Neuronal stem cell (in vitro differentiated cells): ENCODE results near the gene MARS1.

Source experiments
- DNase-seq: peaks from one replicate; pipeline ENCODE4 v3.0.0-alpha.2; 2013; ENCODE audit warnings: low spot score
- H2AFZ ChIP-seq: one replicate; pipeline ENCODE4 v1.6.1; 2013; ENCODE audit warnings: mild to moderate bottlenecking, low read length, inconsistent platforms
- H2AK5ac ChIP-seq: 2 replicates; pipeline ENCODE4 v1.6.1; 2013; ENCODE audit warnings: low read depth, mild to moderate bottlenecking, inconsistent platforms, low read length, moderate library complexity, mixed read lengths
- H2BK120ac ChIP-seq: 2 replicates; pipeline ENCODE4 v1.6.1; 2013; ENCODE audit warnings: low read depth, mild to moderate bottlenecking, inconsistent platforms, low read length, moderate library complexity, mixed read lengths
- H2BK12ac ChIP-seq: one replicate; pipeline ENCODE4 v1.6.1; 2013; ENCODE audit warnings: low read length, inconsistent platforms
- H2BK15ac ChIP-seq: 2 replicates; pipeline ENCODE4 v1.6.1; 2013; ENCODE audit warnings: mild to moderate bottlenecking, low read length, inconsistent platforms, mixed read lengths
- H2BK5ac ChIP-seq: one replicate; pipeline ENCODE4 v1.6.1; 2013; ENCODE audit warnings: inconsistent platforms, mild to moderate bottlenecking, low read length, moderate library complexity
- H3K14ac ChIP-seq: one replicate; pipeline ENCODE4 v1.6.1; 2013; ENCODE audit warnings: low read length, inconsistent platforms
- H3K18ac ChIP-seq: 2 replicates; pipeline ENCODE4 v1.6.1; 2013; ENCODE audit warnings: low read length, inconsistent platforms
- H3K23ac ChIP-seq: 2 replicates; pipeline ENCODE4 v1.6.1; 2013; ENCODE audit warnings: low read depth, mild to moderate bottlenecking, mixed read lengths, low read length, inconsistent platforms; ENCODE audit not compliant: poor library complexity
- H3K27ac ChIP-seq: replicated peaks from 3 replicates; pipeline ENCODE4 v1.5.1; 2013; ENCODE audit warnings: low read length, inconsistent platforms
- H3K27me3 ChIP-seq, 3 experiments: 2 replicates each; pipeline ENCODE4 v1.6.1; 2013; ENCODE audit warnings: low read length in 3 of 3, mild to moderate bottlenecking in 2 of 3, inconsistent platforms in 1 of 3, low read depth in 1 of 3, mixed read lengths in 1 of 3, moderate library complexity in 1 of 3; ENCODE audit not compliant: control insufficient read depth in 3 of 3, insufficient read depth in 3 of 3
- H3K36me3 ChIP-seq, 2 donors: replicated peaks in 1 of 2; 2 replicates each; pipeline ENCODE4 v1.6.1; 2013; ENCODE audit warnings: low read length in 2 of 2; ENCODE audit not compliant: control insufficient read depth in 2 of 2, insufficient read depth in 2 of 2
- H3K4ac ChIP-seq: 2 replicates; pipeline ENCODE4 v1.6.1; 2013; ENCODE audit warnings: inconsistent platforms, mild to moderate bottlenecking, low read length, moderate library complexity
- H3K4me1 ChIP-seq, 2 donors: 1 replicate in 1 of 2; 2 replicates in 1 of 2; pipeline ENCODE4 v1.6.1; 2013; ENCODE audit warnings: low read length in 2 of 2, low read depth in 1 of 2; ENCODE audit not compliant: control insufficient read depth in 2 of 2, insufficient read depth in 1 of 2
- H3K4me2 ChIP-seq: one replicate; pipeline ENCODE4 v1.6.1; 2013; ENCODE audit warnings: mild to moderate bottlenecking, low read length, inconsistent platforms; ENCODE audit not compliant: insufficient read depth, poor library complexity, severe bottlenecking
- H3K4me3 ChIP-seq, 2 donors: 2 replicates each; pipeline ENCODE4 v1.5.1; 2013; ENCODE audit warnings: low read length in 2 of 2, mild to moderate bottlenecking in 2 of 2, inconsistent platforms in 1 of 2, moderate library complexity in 1 of 2
- H3K79me1 ChIP-seq: one replicate; pipeline ENCODE4 v1.6.1; 2013; ENCODE audit warnings: low read depth, mild to moderate bottlenecking, inconsistent platforms, low read length, moderate library complexity
- H3K9ac ChIP-seq: one replicate; pipeline ENCODE4 v1.6.1; 2013; ENCODE audit warnings: mild to moderate bottlenecking, low read depth, low read length, inconsistent platforms; ENCODE audit not compliant: poor library complexity
- H3K9me3 ChIP-seq, 2 donors: replicated peaks in 1 of 2; 2 replicates each; pipeline versions ENCODE3 to v1.6.1; 2013; ENCODE audit warnings: low read length in 2 of 2, mild to moderate bottlenecking in 2 of 2, inconsistent platforms in 1 of 2, low read depth in 1 of 2, mixed read lengths in 1 of 2, moderate library complexity in 1 of 2; ENCODE audit not compliant: control insufficient read depth in 2 of 2, insufficient read depth in 1 of 2
- H4K8ac ChIP-seq: one replicate; pipeline ENCODE4 v1.6.1; 2013; ENCODE audit warnings: low read depth, mild to moderate bottlenecking, inconsistent platforms, low read length, moderate library complexity
- H4K91ac ChIP-seq: one replicate; pipeline ENCODE4 v1.6.1; 2013; ENCODE audit warnings: low read length, low read depth, mild to moderate bottlenecking, inconsistent platforms; ENCODE audit not compliant: poor library complexity
- WGBS, 2 donors: extraction: QIAGEN DNeasy Blood & Tissue Kit; methylation state at CpG; one replicate each; pipeline ENCODE4 v1.1.7; 2013; ENCODE audit warnings: missing lambda C conversion rate in 2 of 2, mixed read lengths in 1 of 2; ENCODE audit not compliant: insufficient read length in 2 of 2, insufficient replicate concordance in 1 of 2; ENCODE audit errors: extremely low coverage in 2 of 2; 5-methylcytosine and 5-hydroxymethylcytosine counted together

MARS1 gene

DNA sequence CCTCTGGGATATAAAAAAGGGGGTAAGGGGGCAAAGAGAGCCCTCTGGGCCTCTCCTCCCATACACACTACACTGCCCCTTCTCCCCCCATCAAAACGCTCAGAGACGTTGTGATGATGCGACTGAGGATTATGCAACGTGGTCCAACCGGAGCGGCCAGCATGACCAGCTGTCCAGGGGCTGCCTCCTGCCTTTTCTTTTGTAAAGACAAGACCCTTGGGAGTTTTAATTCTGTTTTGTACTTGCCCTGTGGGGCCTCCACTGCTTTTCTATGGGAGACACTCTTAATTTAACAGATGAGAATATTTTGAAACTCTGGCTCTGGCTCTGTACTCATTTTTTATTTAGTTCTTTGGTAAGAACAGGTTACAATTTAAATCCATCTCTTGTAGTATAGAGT lies 42.0 kb downstream of the MARS1 start:
- Histone ChIP-seq H2BK12ac (no peak overlapping the region), H2AK5ac (no peak overlapping the region), H3K4ac (no peak overlapping the region), H2AFZ (no peak overlapping the region), H2BK15ac (no peak overlapping the region), H3K9ac (no peak overlapping the region), H2BK5ac (no peak overlapping the region), H3K23ac (no peak overlapping the region), H3K9me3 (no peaks in the 10 kb centered on the region), H4K8ac (no peak overlapping the region), H2BK120ac (no peak overlapping the region), H3K4me3 (no peak overlapping the region), H3K18ac (no peak overlapping the region), H3K36me3 (peaks cover 54 to 95% of the 10 kb centered on the region in 2 donors), H3K79me1 (no peaks in the 10 kb centered on the region), H3K27ac (no peak overlapping the region), H3K14ac (no peak overlapping the region), H3K4me1 (peaks cover 0 to 5% of the 10 kb centered on the region in 2 donors), H3K4me2 (no peak overlapping the region), H4K91ac (no peak overlapping the region), H3K27me3 (no peaks in the 10 kb centered on the region)
- no peak for DNase-seq
- no CpG with 5 or more reads among the region's 6 CpGs for WGBS, 2 donors

DNA sequence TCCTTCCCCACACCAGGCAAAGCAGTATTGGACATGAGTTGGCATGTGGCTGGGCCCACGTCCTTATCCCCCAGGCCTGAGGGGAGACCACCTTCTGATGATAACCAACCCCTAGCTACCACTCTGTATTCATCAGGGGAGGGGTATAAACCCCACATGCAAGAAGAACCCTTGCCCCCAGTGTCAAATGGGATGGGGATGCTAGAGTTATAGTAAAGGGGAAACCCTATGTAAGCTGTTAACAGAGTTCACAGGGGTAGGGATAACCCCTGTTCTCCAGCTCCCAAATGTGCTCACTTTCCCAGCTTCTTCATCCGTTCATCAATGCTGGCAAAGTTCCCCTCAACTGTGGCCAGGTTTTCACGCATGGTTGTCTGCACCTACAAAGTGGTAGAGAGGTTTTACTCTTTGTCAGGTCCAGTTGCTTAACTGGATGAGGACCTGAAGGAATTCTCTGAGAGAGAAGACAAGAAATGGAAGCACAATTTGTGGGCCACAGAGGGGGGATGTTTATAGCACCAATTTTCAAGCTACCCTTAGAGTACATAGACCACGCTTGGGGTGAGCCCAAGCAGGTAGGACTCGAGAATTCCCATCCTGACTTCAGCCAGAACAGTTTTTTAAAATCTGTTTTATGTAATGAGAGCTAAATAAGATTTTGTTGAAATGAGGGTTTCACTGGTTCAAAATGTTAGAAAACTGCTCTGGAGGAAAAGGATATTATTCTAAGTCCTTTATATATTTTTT lies 42.7 kb downstream of the MARS1 start:
- Histone ChIP-seq H3K36me3 (peaks cover 60 to 96% of the 10 kb centered on the region in 2 donors), H4K91ac (peak overlapping the region; percentile 61), H3K4me2 (no peak overlapping the region), H3K4me3 (no peak overlapping the region), H3K23ac (no peak overlapping the region), H3K27ac (no peak overlapping the region), H3K9ac (no peak overlapping the region), H2BK15ac (no peak overlapping the region), H3K9me3 (no peaks in the 10 kb centered on the region), H2BK5ac (no peak overlapping the region), H3K14ac (no peak overlapping the region), H3K27me3 (no peaks in the 10 kb centered on the region), H2AFZ (no peak overlapping the region), H2AK5ac (no peak overlapping the region), H3K79me1 (no peaks in the 10 kb centered on the region), H3K4ac (no peak overlapping the region), H4K8ac (no peak overlapping the region), H3K4me1 (no peaks in the 10 kb centered on the region), H3K18ac (no peak overlapping the region), H2BK12ac (no peak overlapping the region), H2BK120ac (no peak overlapping the region)
- no peak for DNase-seq
- no CpG with 5 or more reads among the region's 5 CpGs for WGBS, 2 donors

DNA sequence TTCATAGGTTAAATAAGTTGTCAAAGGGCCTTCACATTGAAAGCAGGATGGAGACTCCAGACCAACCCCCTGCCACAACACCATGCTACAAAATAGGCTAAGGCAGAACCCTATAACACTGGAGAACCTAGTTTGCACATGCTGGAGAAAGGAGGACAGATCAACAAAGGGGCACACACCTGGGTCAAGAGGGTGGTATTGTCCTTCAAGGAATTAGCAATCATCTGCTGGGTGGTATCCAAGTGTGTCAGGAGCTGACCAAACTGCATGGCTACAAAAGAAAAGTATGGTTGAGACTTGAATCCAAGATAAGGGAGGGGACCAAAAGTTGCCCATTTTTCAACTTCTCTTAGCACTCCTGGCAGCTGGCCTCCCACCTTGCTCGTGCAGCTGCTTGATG lies 44.0 kb downstream of the MARS1 start:
- Histone ChIP-seq H3K18ac (no peak overlapping the region), H2BK12ac (no peak overlapping the region), H3K9ac (no peak overlapping the region), H3K9me3 (no peaks in the 10 kb centered on the region), H4K91ac (no peak overlapping the region), H3K14ac (no peak overlapping the region), H2AFZ (no peak overlapping the region), H3K36me3 (peaks cover 55 to 97% of the 10 kb centered on the region in 2 donors), H2BK120ac (no peak overlapping the region), H4K8ac (no peak overlapping the region), H3K4me2 (no peak overlapping the region), H3K4me1 (no peaks in the 10 kb centered on the region), H3K27me3 (no peaks in the 10 kb centered on the region), H3K4ac (no peak overlapping the region), H2BK5ac (no peak overlapping the region), H3K23ac (no peak overlapping the region), H3K79me1 (no peaks in the 10 kb centered on the region), H3K4me3 (no peak overlapping the region), H2AK5ac (no peak overlapping the region), H3K27ac (no peak overlapping the region), H2BK15ac (no peak overlapping the region)
- WGBS, 2 donors = no CpG with 5 or more reads among the region's 1 CpG
- no peak for DNase-seq

DNA sequence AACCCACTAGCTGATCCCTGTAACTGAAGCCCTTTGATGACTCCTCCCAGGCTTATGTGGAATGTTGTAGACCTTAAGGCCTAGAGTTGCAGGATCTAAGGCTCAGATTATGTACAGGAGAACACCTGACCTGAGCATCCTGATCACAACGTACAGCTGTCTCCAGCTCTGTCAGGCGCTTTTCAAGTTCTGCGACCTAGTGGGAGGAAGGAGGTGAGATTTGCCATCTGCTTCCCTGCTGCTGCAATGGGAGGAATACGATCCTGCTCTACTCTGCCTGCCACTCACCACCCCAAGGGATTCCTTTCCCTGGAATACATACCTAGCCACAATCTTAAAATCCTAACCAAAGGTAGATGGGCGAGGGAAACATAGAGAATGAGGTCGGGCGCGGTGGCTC lies 45.2 kb downstream of the MARS1 start:
- H3K36me3 ChIP-seq = peaks cover 52 to 93% of the 10 kb centered on the region in 2 donors
- WGBS, 2 donors = no CpG with 5 or more reads among the region's 8 CpGs

More for the DNA sequence above, 45.2 kb downstream of the MARS1 start:
- H3K27ac ChIP-seq = no peak overlapping the region
- no peak overlapping the region for H3K4ac ChIP-seq
- H2BK120ac ChIP-seq = no peak overlapping the region
- H3K14ac ChIP-seq = no peak overlapping the region
- no peak for DNase-seq
- H3K18ac ChIP-seq = no peak overlapping the region
- H3K79me1 ChIP-seq = no peaks in the 10 kb centered on the region
- H2BK15ac ChIP-seq = no peak overlapping the region
- H3K23ac ChIP-seq = no peak overlapping the region
- no peak overlapping the region for H3K4me3 ChIP-seq
- H3K27me3 ChIP-seq = no peaks in the 10 kb centered on the region
- no peaks in the 10 kb centered on the region for H3K9me3 ChIP-seq
- no peak overlapping the region for H2AFZ ChIP-seq
- no peak overlapping the region for H4K91ac ChIP-seq
- no peak overlapping the region for H3K9ac ChIP-seq
- no peaks in the 10 kb centered on the region for H3K4me1 ChIP-seq
- H2AK5ac ChIP-seq = no peak overlapping the region
- no peak overlapping the region for H4K8ac ChIP-seq
- H2BK12ac ChIP-seq = no peak overlapping the region
- H3K4me2 ChIP-seq = no peak overlapping the region
- H2BK5ac ChIP-seq = no peak overlapping the region
